Measurements from ENCODE around the gene ADGRG4.
A peak's percentile ranks its signal among the peaks of the same experiment; 100 is the strongest.

ADGRG4 gene

DNA sequence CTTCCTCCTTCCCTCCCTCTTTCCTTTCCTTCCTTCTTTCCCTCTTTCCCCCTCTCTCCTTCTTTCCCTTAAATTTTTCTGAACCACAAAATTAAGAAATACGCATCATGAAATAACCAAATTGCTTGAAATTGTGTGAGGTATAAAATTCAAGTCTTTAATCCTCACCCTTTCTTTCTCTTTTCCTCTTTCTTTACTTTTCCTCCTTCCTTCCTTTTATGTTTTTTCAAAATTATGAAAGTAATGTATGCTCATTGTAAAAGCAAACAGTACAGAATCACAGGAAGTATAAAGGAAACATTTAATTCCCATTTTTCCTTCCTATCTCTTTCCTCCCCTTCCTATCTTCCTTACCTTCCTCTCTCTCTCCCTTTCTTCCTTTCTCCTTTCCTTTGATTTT is 5.4 kb downstream of the ADGRG4 start:
- no peak for DNase-seq

DNA sequence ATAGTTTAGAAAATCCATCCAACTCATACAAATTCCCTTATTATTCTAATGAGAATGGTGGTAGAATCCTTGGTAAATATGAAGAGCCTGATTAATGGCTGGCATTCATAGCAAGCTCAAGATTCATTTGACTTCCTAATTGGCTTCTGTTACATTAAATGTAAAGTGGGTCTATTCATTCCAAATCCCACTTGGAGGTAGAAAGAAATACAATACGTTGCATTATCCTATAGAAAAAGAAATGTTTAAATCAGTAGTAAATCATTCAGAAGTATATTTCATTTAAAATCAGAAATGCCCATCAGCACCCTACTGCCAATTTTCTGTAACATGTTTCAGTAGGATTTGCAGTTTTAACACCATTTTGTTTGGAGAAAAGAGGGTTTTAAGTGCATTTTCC is 6.7 kb downstream of the ADGRG4 start:
- DNase-seq, result no peak

DNA sequence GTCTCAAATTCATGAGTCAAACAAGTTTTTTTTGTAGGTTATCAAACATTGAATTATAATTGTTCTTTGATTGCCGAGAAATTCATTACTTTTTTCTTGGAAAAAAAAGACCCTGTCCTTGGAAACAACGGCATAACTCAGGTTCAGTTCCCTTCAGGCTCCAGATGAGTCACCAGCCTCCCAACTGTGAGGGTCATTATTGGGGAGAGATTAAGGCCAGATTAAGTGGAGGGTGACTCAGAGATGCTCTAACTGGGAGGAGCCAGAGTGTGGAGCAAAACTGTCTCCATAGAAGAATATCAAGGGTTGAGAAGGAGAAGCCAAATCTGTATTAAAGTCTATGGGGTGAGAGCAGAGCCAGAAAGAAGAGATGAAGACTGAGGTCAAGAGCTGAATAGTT is 9.6 kb downstream of the ADGRG4 start:
- no peak for DNase-seq

DNA sequence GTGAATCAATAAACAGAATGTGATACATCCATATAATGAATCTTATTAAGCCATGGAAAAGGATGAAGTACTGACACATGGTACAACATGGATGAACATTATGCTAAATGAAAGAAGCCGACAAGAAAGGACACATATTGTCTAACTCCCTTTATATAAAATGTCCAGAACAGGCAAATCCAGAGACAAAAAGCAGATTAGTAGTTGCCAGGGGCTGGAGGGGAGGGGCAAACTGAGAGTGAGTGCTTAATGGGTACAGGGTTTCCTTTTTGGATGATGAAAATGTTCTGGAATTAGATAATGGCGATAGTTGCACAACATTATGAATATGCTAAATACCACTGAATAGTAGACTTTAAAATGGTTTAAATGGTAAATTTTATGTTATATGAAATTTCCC is 17.4 kb downstream of the ADGRG4 start:
- no peak for DNase-seq

DNA sequence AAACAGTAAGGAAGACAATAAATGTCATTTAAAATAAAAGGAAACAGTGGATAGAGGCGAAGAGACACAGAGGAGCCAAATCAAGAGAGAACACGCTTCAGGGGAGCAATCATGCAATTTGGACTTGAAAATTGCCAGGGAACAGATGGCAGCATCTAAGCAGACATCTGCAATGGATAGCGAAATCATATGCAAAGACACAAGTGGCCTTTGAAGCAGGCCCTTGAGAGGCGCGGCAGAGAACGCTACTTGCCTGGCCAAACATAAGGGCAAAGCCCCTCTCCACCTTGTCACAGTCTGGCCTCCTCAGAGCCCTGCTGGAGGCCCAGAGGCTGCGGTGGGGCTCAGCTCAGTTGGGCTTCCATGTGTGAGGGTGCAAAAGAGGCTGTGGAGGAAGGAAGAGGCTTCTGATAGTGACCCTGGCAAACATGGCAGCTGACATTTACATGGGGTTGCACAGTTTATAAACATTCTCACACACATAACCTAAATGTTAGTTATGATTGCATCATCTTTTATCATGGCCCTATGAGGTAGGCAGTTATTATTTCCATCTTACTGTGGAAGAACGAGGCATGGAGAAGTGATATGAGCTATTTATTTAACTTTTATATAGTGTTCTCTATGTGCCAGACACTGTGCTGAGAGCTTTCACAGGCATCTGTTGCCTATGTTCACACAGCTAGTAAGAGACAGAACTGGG is 18.3 kb downstream of the ADGRG4 start:
- no peak for DNase-seq

DNA sequence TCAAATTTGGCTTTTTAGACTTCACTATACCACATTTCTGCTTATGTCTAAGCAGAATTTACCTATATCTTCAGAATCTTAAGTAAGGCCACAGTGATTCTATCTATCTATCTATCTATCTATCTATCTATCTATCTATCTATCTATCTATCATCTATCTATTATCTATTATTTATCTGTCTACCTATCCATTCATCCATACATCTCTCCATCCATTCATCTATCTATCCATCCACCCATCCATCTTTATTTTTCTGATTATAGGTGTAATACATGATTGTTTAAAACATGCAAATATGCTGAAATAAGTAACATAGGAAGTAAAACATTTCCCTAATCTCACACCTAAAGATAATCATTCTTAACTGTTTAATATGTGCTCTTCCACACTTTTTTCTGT is 18.8 kb downstream of the ADGRG4 start:
- DNase-seq, result no peak

DNA sequence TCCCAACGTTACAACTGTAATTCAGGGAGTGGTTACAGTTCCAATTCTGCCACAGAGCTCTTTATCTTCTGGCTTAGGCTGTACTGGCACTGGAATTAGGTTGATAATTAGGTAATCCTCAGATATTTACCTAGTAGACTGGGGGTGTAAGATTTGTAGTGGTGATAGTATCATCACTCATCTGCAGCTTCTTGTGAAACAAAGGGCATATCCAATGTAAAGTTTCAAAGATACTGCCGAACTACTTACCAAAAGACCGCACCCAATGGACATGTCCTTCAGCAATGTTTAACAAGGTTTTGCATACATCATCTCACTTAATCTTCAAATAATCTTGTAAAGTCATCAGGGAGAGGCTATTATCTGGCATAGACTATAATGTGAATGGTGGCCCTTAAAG is 20.8 kb downstream of the ADGRG4 start:
- no peak for DNase-seq

DNA sequence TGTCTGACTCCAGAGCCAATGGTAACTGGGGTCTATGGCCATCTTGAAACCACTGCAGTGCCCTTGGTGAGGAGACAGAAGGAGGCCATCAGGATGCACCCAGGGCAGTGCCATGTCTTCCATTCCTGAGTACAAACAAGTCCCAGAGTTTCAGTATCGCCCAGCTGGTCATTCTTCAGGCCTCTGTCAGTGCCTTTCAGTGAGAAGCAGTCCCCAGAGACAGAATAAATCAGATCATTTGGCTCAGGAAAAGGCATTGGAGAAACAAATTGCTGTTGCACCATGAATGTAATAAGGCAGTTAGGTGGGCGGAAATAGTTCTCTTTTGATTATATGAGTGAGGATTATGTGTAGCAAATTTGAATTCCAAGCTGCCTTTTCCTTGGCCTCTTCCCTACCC is 21.3 kb downstream of the ADGRG4 start:
- DNase-seq, result no peak

DNA sequence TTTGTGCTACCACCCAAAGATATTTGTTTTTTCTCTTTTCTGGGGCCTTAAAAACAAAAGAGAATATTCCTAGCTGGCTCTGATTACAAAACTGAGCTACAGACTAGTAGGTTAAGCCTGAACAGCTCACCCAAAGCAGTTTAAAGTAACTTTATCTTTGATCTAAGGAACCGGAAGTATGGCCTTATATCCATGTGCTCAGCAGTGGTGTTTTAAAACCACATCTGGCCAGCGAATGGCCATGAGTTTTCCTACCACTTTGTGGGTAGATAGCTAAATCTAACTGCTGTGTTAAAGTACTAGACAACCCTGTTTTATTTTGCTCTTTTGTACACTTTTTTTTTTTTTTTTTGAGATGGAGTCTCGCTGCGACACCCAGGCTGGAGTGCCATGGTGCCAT is 24.6 kb downstream of the ADGRG4 start:
- DNase-seq, result peak in 1 of 5 experiments; percentile 1

DNA sequence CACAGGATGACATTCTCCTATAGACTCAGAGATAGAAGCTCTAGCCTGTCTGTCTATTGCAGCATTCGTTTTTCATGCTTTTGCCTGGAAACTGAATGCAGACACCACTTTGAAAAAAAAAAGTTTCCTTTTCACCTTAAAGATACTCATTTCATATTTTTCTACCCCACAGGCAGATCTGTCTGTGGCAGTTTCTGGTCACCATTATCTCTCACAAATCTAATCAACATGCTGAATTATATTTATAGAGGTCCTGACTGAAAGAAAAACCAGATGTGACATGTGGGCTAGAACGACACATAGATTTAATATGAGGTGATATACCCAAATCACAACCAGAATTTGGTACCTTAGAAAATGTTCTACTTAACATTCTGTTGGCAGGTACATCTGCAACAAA is 28.2 kb downstream of the ADGRG4 start:
- DNase-seq, result no peak

DNA sequence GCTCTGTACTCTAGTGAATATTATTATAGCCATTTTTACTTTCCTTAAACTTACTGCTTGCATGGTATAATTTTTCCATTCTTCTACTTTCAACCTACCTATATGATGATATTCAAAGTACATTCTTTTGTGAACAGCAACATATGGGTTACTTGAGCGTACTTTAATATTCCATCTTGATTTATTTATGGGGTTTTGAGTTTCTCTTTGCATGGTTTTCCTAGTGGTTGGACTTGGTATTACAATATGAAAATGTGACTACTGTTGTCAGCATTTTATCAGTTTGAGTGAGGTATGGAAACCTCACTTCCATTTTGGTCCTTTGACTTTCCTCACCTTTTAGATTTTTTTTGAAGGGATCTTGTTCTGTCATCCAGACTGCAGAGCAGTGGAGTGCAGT is 35.9 kb downstream of the ADGRG4 start:
- peak in 1 of 5 experiments; percentile 3 for DNase-seq

DNA sequence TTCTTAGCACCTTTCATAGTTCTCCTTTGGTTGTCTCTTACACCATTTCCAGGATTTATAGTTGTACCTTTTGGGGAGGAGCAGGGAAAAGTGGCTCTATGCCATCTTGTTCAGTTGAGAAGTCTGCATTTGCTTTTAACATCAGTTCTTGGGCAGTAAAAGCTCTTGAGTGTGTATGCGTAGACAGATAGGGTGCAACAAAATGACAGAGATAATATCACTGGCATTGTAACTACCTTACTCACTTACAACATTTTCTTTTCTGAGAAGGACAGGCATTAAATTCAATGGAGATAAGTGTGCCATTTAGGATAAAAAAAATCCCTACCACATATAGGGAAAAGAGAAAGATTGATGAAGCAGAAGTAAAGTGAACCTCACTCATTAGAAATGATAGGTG is 38.9 kb downstream of the ADGRG4 start:
- DNase-seq, result no peak

DNA sequence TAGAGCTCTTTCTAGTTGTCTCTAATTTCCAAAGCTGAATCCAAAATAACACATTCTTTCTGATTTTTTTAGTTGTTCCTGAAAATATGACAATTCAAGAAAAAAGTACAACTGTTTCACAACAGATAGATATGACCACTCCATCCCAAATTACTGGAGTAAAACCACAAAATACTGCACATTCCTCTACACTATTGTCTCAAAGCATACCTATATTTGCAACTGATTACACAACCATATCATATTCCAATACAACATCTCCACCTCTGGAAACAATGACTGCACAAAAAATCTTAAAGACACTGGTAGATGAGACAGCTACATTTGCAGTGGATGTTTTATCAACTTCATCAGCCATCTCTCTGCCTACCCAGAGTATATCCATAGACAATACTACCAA is 43.6 kb downstream of the ADGRG4 start:
- no peak for DNase-seq

DNA sequence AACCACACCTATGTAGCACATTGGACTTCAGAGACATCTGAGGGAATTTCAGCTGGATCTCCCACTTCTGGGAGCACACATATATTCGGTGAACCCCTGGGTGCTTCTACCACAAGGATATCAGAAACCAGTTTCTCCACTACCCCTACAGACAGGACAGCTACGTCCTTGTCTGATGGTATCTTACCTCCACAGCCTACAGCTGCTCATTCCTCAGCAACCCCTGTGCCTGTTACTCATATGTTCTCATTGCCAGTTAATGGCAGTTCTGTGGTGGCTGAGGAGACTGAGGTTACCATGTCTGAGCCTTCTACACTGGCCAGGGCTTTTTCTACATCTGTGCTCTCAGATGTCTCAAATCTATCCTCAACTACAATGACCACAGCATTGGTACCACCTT is 45.7 kb downstream of the ADGRG4 start:
- DNase-seq, result no peak

DNA sequence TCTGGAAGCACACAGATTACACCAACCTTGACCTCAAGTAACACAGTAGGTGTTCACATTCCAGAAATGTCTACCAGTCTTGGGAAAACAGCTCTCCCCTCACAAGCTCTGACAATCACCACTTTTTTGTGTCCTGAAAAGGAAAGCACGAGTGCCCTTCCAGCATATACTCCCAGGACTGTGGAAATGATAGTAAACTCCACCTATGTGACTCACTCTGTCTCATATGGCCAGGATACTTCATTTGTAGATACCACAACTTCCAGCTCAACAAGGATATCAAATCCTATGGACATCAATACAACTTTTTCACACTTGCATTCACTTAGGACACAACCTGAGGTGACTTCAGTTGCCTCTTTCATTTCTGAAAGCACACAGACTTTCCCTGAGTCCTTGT is 46.9 kb downstream of the ADGRG4 start:
- DNase-seq, result no peak

DNA sequence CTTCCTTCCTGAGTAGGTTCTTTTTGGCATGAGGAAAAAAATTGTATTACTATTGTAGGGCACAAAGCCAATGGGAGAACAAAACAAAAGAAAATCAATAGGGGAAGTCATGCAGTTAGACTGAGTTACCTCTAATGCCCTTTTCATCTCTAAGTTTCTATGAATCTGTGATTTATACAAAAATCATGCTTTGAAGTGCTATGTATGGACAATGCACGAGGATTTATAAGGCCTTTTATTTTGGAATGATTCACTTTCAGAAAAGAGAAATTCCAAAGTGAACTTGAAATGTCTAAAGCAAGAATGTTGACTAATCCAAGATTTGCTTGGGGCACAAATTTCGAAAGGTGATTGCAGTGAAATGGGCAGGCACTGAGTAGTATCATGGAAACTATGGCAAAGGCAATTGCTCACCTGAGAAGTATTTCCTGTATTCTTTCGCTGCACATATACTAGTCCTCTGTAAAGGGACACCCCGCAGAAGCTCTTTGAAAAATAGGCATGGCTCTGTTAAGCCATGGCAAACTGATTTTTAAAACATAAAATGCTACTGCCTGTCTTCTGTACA is 52.8 kb downstream of the ADGRG4 start:
- no peak for DNase-seq

DNA sequence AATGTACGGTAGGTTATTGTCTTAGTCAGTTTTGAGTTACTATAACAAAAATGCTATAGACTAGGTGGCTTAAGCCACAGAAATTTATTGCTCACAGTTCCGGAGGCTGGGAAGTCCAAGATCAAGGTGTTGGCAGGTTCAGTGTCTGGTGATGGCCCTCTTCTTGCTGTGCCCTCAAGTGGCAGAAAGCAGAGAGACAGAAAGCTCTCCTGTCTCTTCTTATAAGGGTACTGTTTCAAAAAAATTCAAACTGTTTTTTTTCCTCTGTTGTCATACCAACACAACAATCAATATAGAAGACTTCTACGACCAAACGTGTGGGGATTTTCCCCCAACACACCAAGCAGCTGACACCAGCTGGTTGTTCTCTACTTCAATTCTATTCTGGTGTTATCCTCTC is 53.4 kb downstream of the ADGRG4 start:
- no peak for DNase-seq

DNA sequence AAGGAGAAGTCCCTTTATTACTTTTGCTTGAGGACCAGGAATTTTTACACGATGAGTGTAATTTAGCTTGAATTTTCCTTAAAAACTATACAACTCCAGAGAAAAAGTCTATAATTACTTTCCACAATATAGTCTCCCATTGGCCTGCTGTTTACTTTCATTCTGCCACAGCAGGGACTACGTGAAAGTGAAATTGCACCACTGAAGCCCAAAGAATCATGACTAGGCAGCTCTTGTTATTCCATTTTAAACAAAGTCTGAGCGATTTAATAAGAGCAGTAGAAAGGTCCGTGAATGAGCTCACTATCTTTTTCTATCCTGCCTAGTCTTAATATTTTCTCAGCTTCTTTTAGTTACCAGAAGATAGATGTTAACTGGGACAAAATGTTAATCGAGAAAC is 68.6 kb downstream of the ADGRG4 start:
- DNase-seq, result no peak

DNA sequence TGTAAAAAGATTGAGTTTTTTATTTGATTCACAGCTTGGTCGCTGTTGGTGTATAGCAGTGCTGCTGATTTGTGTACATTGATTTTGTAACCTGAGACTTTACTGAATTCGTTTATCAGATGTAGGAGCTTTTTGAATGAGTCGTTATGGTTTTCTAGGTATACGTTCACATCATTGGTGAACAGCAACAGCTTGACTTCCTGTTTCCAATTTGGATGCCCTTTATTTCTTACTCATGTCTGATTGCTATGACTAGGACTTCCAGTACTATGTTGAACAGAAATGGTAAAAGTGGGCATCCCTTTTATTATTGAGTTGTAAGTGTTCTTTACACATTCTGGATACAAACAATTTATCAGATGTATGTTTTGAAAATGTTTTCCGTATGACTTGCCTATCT is 76.0 kb downstream of the ADGRG4 start:
- DNase-seq, result peak in 1 of 5 experiments; percentile 68

DNA sequence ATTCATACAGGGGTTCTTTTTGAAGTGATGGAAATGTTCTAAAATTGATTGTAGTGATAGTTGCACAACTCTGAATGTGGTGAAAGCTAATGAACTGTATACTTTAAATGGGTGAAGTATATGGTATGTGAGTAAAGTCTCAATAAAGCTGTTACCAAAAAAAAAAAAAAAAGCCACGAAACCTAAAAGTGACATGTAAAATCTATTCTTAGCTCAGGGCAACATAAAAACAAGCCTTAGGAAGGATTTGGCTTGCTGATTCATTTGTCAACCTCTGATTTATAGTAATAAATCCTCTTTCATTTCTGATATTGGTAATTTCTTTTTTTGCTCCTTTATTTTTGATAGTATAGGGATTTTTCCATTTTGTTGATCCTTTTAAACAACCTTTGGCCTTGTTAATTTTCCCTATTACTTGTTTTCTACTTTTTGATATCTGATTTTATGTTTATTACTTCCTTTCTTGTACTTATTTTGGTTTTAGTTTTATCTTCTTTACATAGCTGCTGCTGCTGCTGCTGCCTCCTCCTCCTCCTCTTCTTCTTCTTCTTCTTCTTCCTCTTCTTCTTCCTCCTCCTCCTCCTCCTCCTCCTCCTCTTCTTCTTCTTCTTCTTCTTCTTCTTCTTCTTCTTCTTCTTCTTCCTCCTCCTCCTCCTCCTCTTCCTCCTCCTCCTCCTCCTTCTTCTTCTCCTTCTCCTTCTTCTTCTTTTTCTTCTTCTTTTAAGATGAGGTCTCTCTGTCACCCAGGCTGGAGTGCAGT is 79.4 kb downstream of the ADGRG4 start:
- DNase-seq, result peak in 1 of 5 experiments; percentile 7

DNA sequence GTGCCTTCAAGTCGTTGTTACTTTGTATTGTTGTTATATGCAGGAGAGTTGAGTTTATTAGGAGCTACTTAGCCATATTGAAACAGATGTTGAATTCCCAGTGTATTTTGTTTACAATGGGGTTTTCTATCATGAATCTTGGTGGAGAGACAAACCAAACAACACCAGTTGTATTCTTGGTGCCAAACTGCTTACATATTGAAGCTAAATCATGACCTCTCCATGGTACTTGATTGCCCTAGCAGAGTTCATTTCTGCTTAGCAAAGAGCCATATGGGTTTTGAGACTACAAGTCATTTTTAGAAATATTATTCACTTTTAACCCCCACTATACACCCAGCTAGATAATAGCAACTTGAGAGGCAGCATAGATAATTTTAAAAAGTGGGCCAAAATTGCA is 85.4 kb downstream of the ADGRG4 start:
- DNase-seq, result no peak

DNA sequence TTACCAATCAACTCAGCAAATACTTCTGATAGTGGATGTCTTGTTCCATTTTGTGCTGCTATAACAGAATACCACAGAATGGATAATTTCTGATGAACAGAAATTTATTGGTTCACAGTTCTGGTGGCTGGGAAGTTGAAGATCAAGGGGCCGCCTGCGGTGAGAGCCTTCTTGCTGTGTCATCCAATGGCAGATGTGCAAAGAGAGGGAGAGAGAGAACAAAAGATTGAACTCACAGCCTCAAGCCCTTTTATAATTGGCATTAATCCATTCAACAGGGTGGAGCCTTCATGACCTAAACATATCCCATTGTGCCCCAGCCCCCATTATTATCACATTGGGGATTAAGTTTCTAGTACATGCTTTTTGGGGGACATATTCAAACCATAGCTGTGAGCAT is 86.1 kb downstream of the ADGRG4 start:
- DNase-seq, result no peak

DNA sequence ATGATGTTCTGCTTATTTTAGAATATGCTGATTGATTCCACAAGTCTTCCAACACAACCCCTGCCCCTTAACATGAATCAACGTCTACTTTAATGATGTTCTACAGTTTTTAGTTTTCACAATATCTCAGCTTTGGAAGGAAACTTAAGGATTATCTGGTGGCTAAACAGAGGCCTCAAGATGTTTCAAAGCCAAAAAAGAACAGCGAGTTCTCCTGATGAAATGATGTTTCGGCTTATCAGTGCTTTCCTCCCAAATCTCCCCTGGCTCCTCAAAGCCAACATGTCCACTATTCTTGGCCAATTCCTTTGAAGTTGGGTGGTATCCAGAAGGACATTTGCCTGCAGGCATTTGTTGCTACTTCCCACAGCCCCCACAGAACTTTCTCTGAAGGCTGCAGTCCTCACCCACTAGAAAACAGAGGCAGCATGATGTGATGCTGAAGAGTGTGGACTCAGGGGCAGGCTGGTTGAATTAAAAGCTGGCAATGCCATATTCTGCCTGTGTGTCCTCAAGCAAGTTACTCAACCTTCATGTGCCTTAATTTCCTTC is 87.3 kb downstream of the ADGRG4 start:
- no peak for DNase-seq

DNA sequence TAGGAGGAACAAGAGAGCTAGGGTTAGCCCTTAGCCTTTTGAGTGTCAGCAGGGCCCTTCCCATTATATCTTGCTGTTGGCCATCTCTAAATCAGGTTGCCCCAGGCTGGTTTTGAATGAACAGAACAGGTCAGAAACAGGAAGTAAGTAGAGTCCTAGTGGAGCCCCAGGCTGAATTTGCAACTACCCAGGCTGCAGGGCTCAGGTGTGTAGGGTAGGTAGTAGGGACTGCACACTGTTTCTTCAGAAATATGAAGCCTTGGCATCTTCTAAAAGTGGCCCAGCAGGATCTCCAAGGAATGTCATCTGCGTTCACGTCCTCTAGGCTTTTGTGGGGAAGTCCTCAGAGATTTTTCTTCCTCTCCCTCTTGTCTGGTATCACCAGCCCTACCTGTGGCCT is 90.2 kb downstream of the ADGRG4 start:
- no peak for DNase-seq
